Muscle layer of duodenum (tissue), 2 donors: ENCODE results near the gene CPSF4.
A peak's percentile ranks its signal among the peaks of the same experiment; 100 is the strongest.

Experiments
- H3K27ac ChIP-seq: one replicate; pipeline ENCODE4 v1.7.0; 2013; ENCODE audit warnings: mild to moderate bottlenecking, low read length
- H3K27me3 ChIP-seq: one replicate; pipeline ENCODE4 v1.7.0; 2013; ENCODE audit warnings: low read depth, mild to moderate bottlenecking, control low read depth, low read length
- H3K36me3 ChIP-seq, 2 donors: one replicate each; pipeline ENCODE4 v1.7.0; 2013; ENCODE audit warnings: low read length in 2 of 2, control low read depth in 1 of 2, mild to moderate bottlenecking in 1 of 2; ENCODE audit not compliant: insufficient read depth in 2 of 2, control insufficient read depth in 1 of 2
- H3K4me1 ChIP-seq, 2 donors: one replicate each; pipeline ENCODE4 v1.7.0; 2013; ENCODE audit warnings: low read length in 2 of 2, mild to moderate bottlenecking in 2 of 2, control low read depth in 1 of 2, moderate library complexity in 1 of 2; ENCODE audit not compliant: insufficient read depth in 2 of 2, control insufficient read depth in 1 of 2
- H3K4me3 ChIP-seq, 2 donors: one replicate each; pipeline ENCODE4 v1.7.0; 2013; ENCODE audit warnings: low read length in 2 of 2, low read depth in 1 of 2, mild to moderate bottlenecking in 1 of 2
- H3K9me3 ChIP-seq, 2 donors: one replicate each; pipeline ENCODE4 v1.7.0; 2013; ENCODE audit warnings: low read length in 2 of 2, control low read depth in 1 of 2, mild to moderate bottlenecking in 1 of 2; ENCODE audit not compliant: control insufficient read depth in 1 of 2
- donor health status: healthy.

The CPSF4 gene

DNA sequence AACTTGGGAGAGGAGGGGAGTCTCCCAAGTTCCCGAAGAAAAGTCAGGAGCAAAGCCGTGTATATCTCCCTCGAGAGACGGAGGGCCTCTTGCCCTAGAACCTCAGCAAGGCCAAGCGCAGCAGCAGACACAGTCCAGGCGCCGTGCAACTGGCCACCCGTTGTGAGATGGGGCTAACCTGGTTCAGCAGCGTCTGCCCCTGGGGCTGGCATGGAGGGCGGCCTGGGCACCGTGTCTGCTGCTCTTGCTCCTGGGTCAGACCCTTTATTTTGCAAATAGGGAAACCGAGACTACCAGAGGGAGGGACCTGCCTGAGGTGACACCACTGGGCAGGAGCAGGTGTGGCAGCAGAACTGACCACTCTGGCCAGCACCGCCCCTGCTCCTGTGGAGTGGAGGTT lies 13.8 kb downstream of the CPSF4 start:
- Histone ChIP-seq H3K4me1 (no peaks in the 10 kb centered on the region), H3K27ac (no peak overlapping the region), H3K27me3 (no peaks in the 10 kb centered on the region), H3K4me3 (no peak overlapping the region), H3K9me3 (no peaks in the 10 kb centered on the region), H3K36me3 (peaks cover 72 to 92% of the 10 kb centered on the region in 2 donors)

- Histone ChIP-seq H3K4me3 (no peak overlapping the region), H3K27me3 (no peaks in the 10 kb centered on the region), H3K36me3 (peaks cover 74 to 93% of the 10 kb centered on the region in 2 donors), H3K27ac (no peak overlapping the region), H3K9me3 (no peaks in the 10 kb centered on the region), H3K4me1 (no peaks in the 10 kb centered on the region)
These were observed 14.4 kb downstream of the CPSF4 start for GRCh38 chr7:99453105-99453504.

- no peak overlapping the region for H3K4me3 ChIP-seq
- H3K27me3 ChIP-seq: no peaks in the 10 kb centered on the region
- H3K36me3 ChIP-seq: peaks cover 64 to 91% of the 10 kb centered on the region in 2 donors
- H3K4me1 ChIP-seq: no peaks in the 10 kb centered on the region
- no peaks in the 10 kb centered on the region for H3K9me3 ChIP-seq
- no peak overlapping the region for H3K27ac ChIP-seq
These were observed 17.1 kb downstream of the CPSF4 start for GRCh38 chr7:99455874-99456273.

- peaks cover 61 to 87% of the 10 kb centered on the region in 2 donors for H3K36me3 ChIP-seq
- no peaks in the 10 kb centered on the region for H3K9me3 ChIP-seq
- no peaks in the 10 kb centered on the region for H3K4me1 ChIP-seq
- no peak overlapping the region for H3K27ac ChIP-seq
- H3K4me3 ChIP-seq: no peak overlapping the region
- H3K27me3 ChIP-seq: no peaks in the 10 kb centered on the region
These were observed 17.5 kb downstream of the CPSF4 start for GRCh38 chr7:99456288-99456687.

- Histone ChIP-seq H3K4me1 (no peaks in the 10 kb centered on the region), H3K36me3 (peaks cover 59 to 80% of the 10 kb centered on the region in 2 donors), H3K4me3 (no peak overlapping the region), H3K9me3 (no peaks in the 10 kb centered on the region), H3K27ac (no peak overlapping the region), H3K27me3 (no peaks in the 10 kb centered on the region)
These were observed 18.4 kb downstream of the CPSF4 start for GRCh38 chr7:99457050-99457649.

GRCh38 chr7:99457650-99458493 lies 19.1 kb downstream of the CPSF4 start:
- no peak overlapping the region for H3K27ac ChIP-seq
- H3K27me3 ChIP-seq: no peaks in the 10 kb centered on the region
- peaks cover 57 to 73% of the 10 kb centered on the region in 2 donors for H3K36me3 ChIP-seq
- no peaks in the 10 kb centered on the region for H3K9me3 ChIP-seq
- no peaks in the 10 kb centered on the region for H3K4me1 ChIP-seq
- no peak overlapping the region for H3K4me3 ChIP-seq

DNA sequence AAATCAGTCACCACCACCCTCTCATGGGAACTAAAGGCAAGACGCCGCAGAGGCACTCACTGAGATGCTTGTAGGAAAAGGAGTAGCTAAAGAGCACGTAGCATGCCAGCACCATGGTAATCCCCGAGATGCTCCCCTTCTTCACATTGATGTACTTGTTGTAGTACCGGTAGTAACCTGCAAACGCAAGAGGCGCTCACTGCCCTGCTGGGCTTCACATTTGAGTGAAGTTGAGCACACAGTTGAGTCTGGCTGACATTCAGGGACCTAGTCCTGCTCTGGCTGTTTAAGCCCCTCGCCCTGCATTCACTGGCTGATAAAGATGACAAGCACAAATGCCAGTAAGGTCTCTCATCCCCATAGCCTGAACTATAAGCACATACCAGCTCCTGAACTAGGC lies 20.3 kb downstream of the CPSF4 start:
- Histone ChIP-seq H3K27me3 (no peaks in the 10 kb centered on the region), H3K9me3 (no peaks in the 10 kb centered on the region), H3K4me1 (peaks cover 3 to 5% of the 10 kb centered on the region in 2 donors), H3K27ac (no peak overlapping the region), H3K4me3 (no peak overlapping the region), H3K36me3 (peaks cover 57 to 65% of the 10 kb centered on the region in 2 donors)

DNA sequence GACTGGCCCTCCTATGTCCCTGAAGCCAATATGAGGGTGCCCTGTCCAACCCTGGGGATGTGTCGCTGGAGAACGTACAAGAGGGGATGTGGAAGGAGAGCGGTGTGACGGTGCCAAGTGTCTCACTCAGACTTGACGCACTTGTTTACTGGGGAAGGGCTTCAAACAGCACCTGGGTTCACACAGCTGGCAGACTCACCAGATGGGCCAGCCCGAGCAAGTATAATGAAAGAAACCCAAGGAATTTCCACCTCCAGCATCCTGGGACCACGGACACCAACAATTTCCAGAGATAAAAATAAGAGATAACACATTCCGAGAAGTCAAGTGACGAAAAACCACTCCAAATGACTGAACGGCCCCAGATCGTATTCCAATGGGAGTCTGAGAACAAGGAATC lies 21.9 kb downstream of the CPSF4 start:
- Histone ChIP-seq H3K27ac (no peak overlapping the region), H3K4me3 (no peak overlapping the region), H3K36me3 (peaks cover 50% of the 10 kb centered on the region in 2 donors), H3K27me3 (no peaks in the 10 kb centered on the region), H3K4me1 (peaks cover 8 to 19% of the 10 kb centered on the region in 2 donors), H3K9me3 (no peaks in the 10 kb centered on the region)

GRCh38 chr7:99461221-99461620 lies 22.5 kb downstream of the CPSF4 start:
- H3K27me3 ChIP-seq: no peaks in the 10 kb centered on the region
- H3K4me3 ChIP-seq: no peak overlapping the region
- no peak overlapping the region for H3K27ac ChIP-seq
- peaks cover 8 to 19% of the 10 kb centered on the region in 2 donors for H3K4me1 ChIP-seq
- peaks cover 44 to 46% of the 10 kb centered on the region in 2 donors for H3K36me3 ChIP-seq
- H3K9me3 ChIP-seq: no peaks in the 10 kb centered on the region

DNA sequence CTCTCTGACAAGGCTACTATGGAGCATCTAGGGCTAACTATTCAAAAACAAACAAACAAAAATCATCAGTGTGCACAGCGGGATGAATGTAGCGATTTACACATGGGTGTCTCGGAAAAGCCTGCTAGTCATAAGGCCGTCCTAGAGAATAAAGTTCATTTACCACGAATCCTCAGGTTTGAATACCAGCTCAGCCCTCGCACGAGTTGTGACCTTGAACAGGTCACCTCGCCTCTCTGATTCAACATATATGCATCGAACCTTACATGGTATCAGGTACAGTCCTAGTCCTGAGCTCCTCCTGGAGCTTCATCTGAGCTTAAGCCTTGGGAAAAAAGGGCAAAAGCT lies 26.7 kb downstream of the CPSF4 start:
- H3K27ac ChIP-seq: peak overlapping the region; percentile 96
- H3K27me3 ChIP-seq: no peaks in the 10 kb centered on the region
- H3K9me3 ChIP-seq: no peaks in the 10 kb centered on the region
- H3K4me3 ChIP-seq: peak overlapping the region; percentile 90 to 100
- H3K4me1 ChIP-seq: peaks cover 8 to 19% of the 10 kb centered on the region in 2 donors
- H3K36me3 ChIP-seq: peaks cover 5 to 11% of the 10 kb centered on the region in 2 donors

DNA sequence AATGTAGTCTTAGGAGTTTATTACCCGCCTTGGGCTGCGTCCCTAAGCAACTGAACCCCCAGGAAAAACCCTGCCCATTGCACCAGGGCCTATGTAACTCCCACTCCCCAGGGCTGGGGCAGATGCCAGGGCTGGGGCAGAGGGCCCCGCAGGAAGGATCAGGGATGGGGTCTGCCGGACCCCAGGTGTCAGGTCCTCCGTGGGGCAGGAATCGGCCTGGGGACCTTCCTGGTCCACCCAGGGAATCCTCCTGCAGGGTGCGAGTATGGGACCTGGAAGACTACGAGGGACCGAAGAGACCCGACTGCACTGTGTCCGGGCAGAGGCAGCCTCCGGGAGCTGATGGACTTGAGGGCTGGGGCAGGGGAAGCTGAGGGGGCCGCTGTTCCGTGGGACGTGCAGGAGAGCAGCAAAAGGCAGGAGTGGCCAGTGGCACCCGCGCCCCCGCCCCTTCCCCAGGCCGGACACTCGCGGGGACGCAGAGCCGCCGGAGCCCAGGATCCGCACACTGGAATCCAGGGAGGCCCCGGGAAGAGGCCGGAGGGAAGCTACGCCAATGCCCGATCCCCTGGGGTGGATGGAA lies 29.7 kb downstream of the CPSF4 start:
- no peaks in the 10 kb centered on the region for H3K9me3 ChIP-seq
- no peaks in the 10 kb centered on the region for H3K27me3 ChIP-seq
- no peak overlapping the region for H3K27ac ChIP-seq
- H3K36me3 ChIP-seq: peaks cover 5% of the 10 kb centered on the region in 2 donors
- peaks cover 8 to 23% of the 10 kb centered on the region in 2 donors for H3K4me1 ChIP-seq
- no peak overlapping the region for H3K4me3 ChIP-seq
